ENCODE results near the gene ACVR2A.

ACVR2A gene

DNA sequence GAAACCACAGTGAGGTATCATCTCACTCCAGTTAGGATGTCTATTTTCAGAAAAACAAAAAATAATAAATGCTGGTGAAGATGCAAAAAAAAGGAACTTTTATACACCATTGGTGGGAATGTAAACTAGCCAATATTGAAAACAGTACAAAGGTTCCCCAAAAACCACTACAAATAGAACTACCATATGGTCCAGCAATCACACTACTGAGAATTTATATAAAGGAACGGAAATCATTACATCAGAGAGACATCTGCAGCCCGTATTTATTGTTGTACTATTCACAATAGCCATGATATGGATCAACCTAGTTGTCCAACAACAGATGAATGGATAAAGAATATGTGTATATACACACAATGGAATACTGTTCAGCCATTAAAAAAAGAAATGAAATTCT lies 123.7 kb downstream of the ACVR2A start:
- H3K36me3 ChIP-seq = no peaks in the 10 kb centered on the region
- no peak overlapping the region for H3K4me3 ChIP-seq (ENCODE audit: low read depth, low read length)
- TF ChIP-seq, protein P1, sequence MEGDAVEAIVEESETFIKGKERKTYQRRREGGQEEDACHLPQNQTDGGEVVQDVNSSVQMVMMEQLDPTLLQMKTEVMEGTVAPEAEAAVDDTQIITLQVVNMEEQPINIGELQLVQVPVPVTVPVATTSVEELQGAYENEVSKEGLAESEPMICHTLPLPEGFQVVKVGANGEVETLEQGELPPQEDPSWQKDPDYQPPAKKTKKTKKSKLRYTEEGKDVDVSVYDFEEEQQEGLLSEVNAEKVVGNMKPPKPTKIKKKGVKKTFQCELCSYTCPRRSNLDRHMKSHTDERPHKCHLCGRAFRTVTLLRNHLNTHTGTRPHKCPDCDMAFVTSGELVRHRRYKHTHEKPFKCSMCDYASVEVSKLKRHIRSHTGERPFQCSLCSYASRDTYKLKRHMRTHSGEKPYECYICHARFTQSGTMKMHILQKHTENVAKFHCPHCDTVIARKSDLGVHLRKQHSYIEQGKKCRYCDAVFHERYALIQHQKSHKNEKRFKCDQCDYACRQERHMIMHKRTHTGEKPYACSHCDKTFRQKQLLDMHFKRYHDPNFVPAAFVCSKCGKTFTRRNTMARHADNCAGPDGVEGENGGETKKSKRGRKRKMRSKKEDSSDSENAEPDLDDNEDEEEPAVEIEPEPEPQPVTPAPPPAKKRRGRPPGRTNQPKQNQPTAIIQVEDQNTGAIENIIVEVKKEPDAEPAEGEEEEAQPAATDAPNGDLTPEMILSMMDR (IDR thresholded peaks at IDR 0.05; ENCODE audit: low read depth, low read length) = no peak
- H3K9me3 ChIP-seq = no peaks in the 10 kb centered on the region
- no peak for DNase-seq
- H3K27me3 ChIP-seq = no peaks in the 10 kb centered on the region
- H3K4me1 ChIP-seq = no peaks in the 10 kb centered on the region

DNA sequence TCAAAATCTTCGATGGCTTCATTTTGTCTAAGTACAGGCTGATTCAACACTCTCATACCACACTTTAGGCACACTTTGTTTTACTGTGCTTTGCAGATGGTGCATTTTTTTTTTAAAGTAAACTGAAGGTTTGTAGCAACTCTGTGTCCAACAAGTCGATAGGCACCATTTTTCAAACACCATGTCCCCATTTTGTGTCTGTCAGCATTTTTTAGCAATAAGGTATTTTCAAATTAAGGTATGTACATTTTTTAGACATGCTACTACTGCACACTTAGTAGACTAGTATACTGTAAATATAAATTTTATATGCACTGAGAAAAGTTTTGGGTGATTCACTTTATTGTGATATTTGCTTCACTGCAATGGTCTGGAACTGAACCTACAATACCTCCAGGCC lies 131.3 kb downstream of the ACVR2A start:
- H3K9me3 ChIP-seq = no peaks in the 10 kb centered on the region
- no peak overlapping the region for H3K4me3 ChIP-seq (ENCODE audit: low read depth, low read length)
- H3K4me1 ChIP-seq = no peaks in the 10 kb centered on the region
- TF ChIP-seq, protein P1 (IDR thresholded peaks at IDR 0.05; ENCODE audit: low read depth, low read length) = no peak
- no peaks in the 10 kb centered on the region for H3K27me3 ChIP-seq
- no peaks in the 10 kb centered on the region for H3K36me3 ChIP-seq
- no peak for DNase-seq

DNA sequence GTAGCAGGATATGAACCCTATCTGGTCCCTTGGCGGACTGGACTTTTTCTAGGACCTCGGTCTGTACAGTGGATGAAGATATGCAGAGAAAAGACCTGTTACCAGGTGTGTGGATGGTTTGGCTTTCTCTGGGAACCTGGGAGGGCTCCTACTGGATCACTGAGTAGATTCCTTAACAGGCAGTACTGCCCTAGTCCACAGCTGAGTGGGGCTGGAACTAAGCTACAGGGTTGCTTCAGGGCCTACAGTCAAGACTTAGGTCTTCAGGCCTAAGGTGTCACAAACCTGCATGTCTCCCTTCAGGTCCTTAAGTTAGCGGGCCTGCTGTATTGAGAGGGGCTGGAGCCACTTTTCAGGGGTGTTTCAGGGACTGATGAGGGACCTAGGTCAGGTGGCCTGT lies 132.8 kb downstream of the ACVR2A start:
- H3K27me3 ChIP-seq = no peaks in the 10 kb centered on the region
- no peak for DNase-seq
- H3K4me3 ChIP-seq (ENCODE audit: low read depth, low read length) = no peak overlapping the region
- TF ChIP-seq, protein P1 (IDR thresholded peaks at IDR 0.05; ENCODE audit: low read depth, low read length) = no peak
- H3K36me3 ChIP-seq = no peaks in the 10 kb centered on the region
- H3K9me3 ChIP-seq = no peaks in the 10 kb centered on the region
- H3K4me1 ChIP-seq = no peaks in the 10 kb centered on the region
